GM18502 (cell line): ENCODE data around the gene GSTM3.
"Not testable (repeated sequence)": the region's sequence is repeated elsewhere in the genome, so short reads cannot be mapped to it uniquely, and the experiment has no call there.

ENCODE experiments used
- ATAC-seq: cut with Tn5 transposase; IDR thresholded peaks from one replicate; pipeline ENCODE4 v1.9.1; 2021; ENCODE audit warnings: mild to moderate bottlenecking; ENCODE audit not compliant: unreplicated experiment, poor library complexity

The GSTM3 gene

GRCh38 chr1:109732390-109732881, 8.4 kb downstream of the GSTM3 start:
- no peak for ATAC-seq

- ATAC-seq, result no peak
These were observed 10.2 kb downstream of the GSTM3 start for GRCh38 chr1:109730666-109731065.

GRCh38 chr1:109728870-109729269, 12.0 kb downstream of the GSTM3 start:
- ATAC-seq, result no peak

GRCh38 chr1:109726728-109727373, 14.0 kb downstream of the GSTM3 start:
- no peak for ATAC-seq

GRCh38 chr1:109726007-109726406, 14.8 kb downstream of the GSTM3 start:
- ATAC-seq, result no peak

- ATAC-seq, result no peak
These were observed 15.3 kb downstream of the GSTM3 start for GRCh38 chr1:109725510-109725909.

GRCh38 chr1:109724933-109725332, 15.9 kb downstream of the GSTM3 start:
- no peak for ATAC-seq

- ATAC-seq, result no peak
These were observed 17.7 kb downstream of the GSTM3 start for GRCh38 chr1:109722908-109723691.

- no peak for ATAC-seq
These were observed 18.9 kb downstream of the GSTM3 start for GRCh38 chr1:109721971-109722370.

GRCh38 chr1:109721042-109721441, 19.8 kb downstream of the GSTM3 start:
- no peak for ATAC-seq

GRCh38 chr1:109719337-109719837, 21.5 kb downstream of the GSTM3 start:
- ATAC-seq, result peak; percentile 76

GRCh38 chr1:109718495-109718894, 22.3 kb downstream of the GSTM3 start:
- ATAC-seq, result no peak

GRCh38 chr1:109717729-109718128, 23.1 kb downstream of the GSTM3 start:
- ATAC-seq, result no peak

- ATAC-seq, result no peak
These were observed 24.2 kb downstream of the GSTM3 start for GRCh38 chr1:109716570-109717090.

- no peak for ATAC-seq
These were observed 24.7 kb downstream of the GSTM3 start for GRCh38 chr1:109716121-109716520.

- ATAC-seq, result no peak
These were observed 26.0 kb downstream of the GSTM3 start for GRCh38 chr1:109714661-109715372.

- ATAC-seq, result no peak
These were observed 27.2 kb downstream of the GSTM3 start for GRCh38 chr1:109713636-109714035.

GRCh38 chr1:109712321-109712864, 28.4 kb downstream of the GSTM3 start:
- ATAC-seq, result no peak

GRCh38 chr1:109711593-109712320, 29.1 kb downstream of the GSTM3 start, which contains the start of gene GSTM5:
TSS of gene GSTM5 (plus strand) at chr1:109712251. CDS start at chr1:109712313, 62 bp downstream.
- not testable (repeated sequence) for ATAC-seq

- not testable (repeated sequence) for ATAC-seq
These were observed 31.0 kb downstream of the GSTM3 start for GRCh38 chr1:109709822-109710221.
